Body of pancreas (tissue), 4 donors: Measurements from ENCODE around the gene SERPINA9. TPM values are rescaled to one million over a fixed set of nuclear protein-coding genes. Genes with fewer than 3 reads are reported as not detected.
"Not testable (repeated sequence)": the region's sequence is repeated elsewhere in the genome, so short reads cannot be mapped to it uniquely, and the experiment has no call there.

Experiments
- ATAC-seq: fragments of 150-250 bp; one replicate; pipeline ENCODE4 v1.9.1; 2016
- DNase-seq, 4 donors: peaks; one replicate each; pipeline ENCODE4 v3.0.0-alpha.2; 2019
- H3K27ac ChIP-seq, 4 donors: fragments of 200-600 bp; sonication (generic); 1 replicate in 3 of 4; 2 replicates in 1 of 4; pipeline versions ENCODE4 v1.5.1 to v1.6.1; 2016 to 2019; ENCODE audit warnings: mild to moderate bottlenecking in 1 of 4, mixed read lengths in 1 of 4, moderate library complexity in 1 of 4
- H3K27me3 ChIP-seq, 2 donors: fragments of 200-600 bp; sonication (generic); one replicate each; pipeline ENCODE4 v1.6.0; 2016; ENCODE audit warnings: mild to moderate bottlenecking in 1 of 2
- H3K36me3 ChIP-seq, 2 donors: fragments of 200-600 bp; sonication (generic); replicated peaks in 1 of 2; 2 replicates each; pipeline ENCODE4 v1.5.1; 2016; ENCODE audit warnings: low read depth in 2 of 2; ENCODE audit not compliant: insufficient read depth in 1 of 2
- H3K4me1 ChIP-seq: fragments of 200-600 bp; sonication (generic); one replicate; pipeline ENCODE4 v1.6.0; 2016
- H3K4me3 ChIP-seq, 2 donors: fragments of 200-600 bp; sonication (generic); 1 replicate in 1 of 2; 2 replicates in 1 of 2; pipeline ENCODE4 v1.5.1; 2016 to 2019
- H3K9me3 ChIP-seq, 3 donors: fragments of 200-600 bp; sonication (generic); 1 replicate in 2 of 3; 2 replicates in 1 of 3; pipeline ENCODE4 v1.5.1; 2016
- POLR2A ChIP-seq, 3 donors: fragments of 450-650 bp; IDR thresholded peaks; one replicate each; pipeline ENCODE4 v1.6.1; 2016; ENCODE audit warnings: antibody characterized with exemption in 3 of 3, mild to moderate bottlenecking in 2 of 3
- WGBS, 2 donors: methylation state at CpG; one replicate each; pipeline ENCODE4 v1.1.5; 2017; 5-methylcytosine and 5-hydroxymethylcytosine counted together
- intact Hi-C: fragments of 100-400 bp; cut with DNase I; formaldehyde crosslinking; loops from one replicate; pipeline ENCODE4 v1.15.1; 2023
- total RNA-seq, 2 donors: library from RNA; depleted of rRNA; stranded (reverse); fragments of >200 nt; gene quantifications; one replicate each; pipeline ENCODE4 v1.1.0, GENCODE V29; 2016
- TF ChIP-seq, protein P1 (sequence below), 7 experiments: fragments of 450-650 bp in 4 of 7; fragments of 200-600 bp in 3 of 7; sonication (generic) in 3 of 7; IDR thresholded peaks; one replicate each; pipeline ENCODE4 v1.5.1; 2016 to 2019; ENCODE audit warnings: antibody characterized with exemption in 7 of 7

SERPINA9 gene
- total RNA-seq, 2 donors from 2014 or later, result not detected

GRCh38 chr14:94515426-94515825 is 39.4 kb upstream of the SERPINA9 start:
- Histone ChIP-seq H3K36me3 (no peaks in the 10 kb centered on the region), H3K27me3 (no peaks in the 10 kb centered on the region), H3K4me3 (no peak overlapping the region), H3K27ac (no peak overlapping the region), H3K9me3 (no peaks in the 10 kb centered on the region), H3K4me1 (no peaks in the 10 kb centered on the region)
- WGBS, 2 donors, result 79 to 80% methylated on average over 4 to 9 of the region's 9 CpGs
- intact Hi-C loops, result no loop called here
- no peak for ATAC-seq
- DNase-seq, result no peak
- TF ChIP-seq POLR2A (IDR thresholded peaks at IDR 0.05), result no peak
- TF ChIP-seq, protein P1, sequence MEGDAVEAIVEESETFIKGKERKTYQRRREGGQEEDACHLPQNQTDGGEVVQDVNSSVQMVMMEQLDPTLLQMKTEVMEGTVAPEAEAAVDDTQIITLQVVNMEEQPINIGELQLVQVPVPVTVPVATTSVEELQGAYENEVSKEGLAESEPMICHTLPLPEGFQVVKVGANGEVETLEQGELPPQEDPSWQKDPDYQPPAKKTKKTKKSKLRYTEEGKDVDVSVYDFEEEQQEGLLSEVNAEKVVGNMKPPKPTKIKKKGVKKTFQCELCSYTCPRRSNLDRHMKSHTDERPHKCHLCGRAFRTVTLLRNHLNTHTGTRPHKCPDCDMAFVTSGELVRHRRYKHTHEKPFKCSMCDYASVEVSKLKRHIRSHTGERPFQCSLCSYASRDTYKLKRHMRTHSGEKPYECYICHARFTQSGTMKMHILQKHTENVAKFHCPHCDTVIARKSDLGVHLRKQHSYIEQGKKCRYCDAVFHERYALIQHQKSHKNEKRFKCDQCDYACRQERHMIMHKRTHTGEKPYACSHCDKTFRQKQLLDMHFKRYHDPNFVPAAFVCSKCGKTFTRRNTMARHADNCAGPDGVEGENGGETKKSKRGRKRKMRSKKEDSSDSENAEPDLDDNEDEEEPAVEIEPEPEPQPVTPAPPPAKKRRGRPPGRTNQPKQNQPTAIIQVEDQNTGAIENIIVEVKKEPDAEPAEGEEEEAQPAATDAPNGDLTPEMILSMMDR (IDR thresholded peaks at IDR 0.05), result no peak

DNA sequence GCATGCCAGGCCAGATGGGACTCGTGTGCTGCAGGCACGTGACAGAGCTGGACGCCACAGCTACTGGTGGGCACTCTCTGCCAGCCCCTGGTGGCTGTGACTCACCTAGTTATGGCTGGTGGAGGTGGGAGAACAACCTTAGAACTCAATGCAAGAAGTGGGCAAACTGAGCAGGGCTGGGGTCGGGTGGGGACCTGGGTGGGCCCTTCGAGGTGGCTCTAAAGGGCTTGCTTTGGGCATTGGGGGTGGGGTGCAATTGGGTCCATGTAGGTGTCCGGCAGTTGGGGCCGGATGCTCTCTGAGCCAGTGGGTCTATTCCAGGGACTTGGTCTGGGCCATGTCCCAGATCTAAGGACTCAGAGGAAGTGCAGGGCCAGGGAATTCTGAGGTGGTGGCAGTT is 38.4 kb upstream of the SERPINA9 start:
- H3K4me1 ChIP-seq, result no peaks in the 10 kb centered on the region
- TF ChIP-seq, protein P1 (IDR thresholded peaks at IDR 0.05), result no peak
- no peak for TF ChIP-seq POLR2A (IDR thresholded peaks at IDR 0.05)
- H3K27me3 ChIP-seq, result no peaks in the 10 kb centered on the region
- DNase-seq, result no peak
- no peak for ATAC-seq
- no peaks in the 10 kb centered on the region for H3K36me3 ChIP-seq
- WGBS, 2 donors, result 77% methylated on average over 5 to 7 of the region's 7 CpGs
- no peaks in the 10 kb centered on the region for H3K9me3 ChIP-seq
- H3K4me3 ChIP-seq, result no peak overlapping the region
- intact Hi-C loops, result no loop called here
- no peak overlapping the region for H3K27ac ChIP-seq

- intact Hi-C loops, ATAC-seq: not testable (repeated sequence)
Measured at GRCh38 chr14:94510481-94510880, 34.5 kb upstream of the SERPINA9 start.

GRCh38 chr14:94509356-94509755 is 33.4 kb upstream of the SERPINA9 start, which contains the start of gene SERPINA12:
Gene SERPINA12, minus strand, starts transcription at chr14:94509469. Its CDS starts 11,072 bp downstream, at chr14:94498397.
- DNase-seq (no peak), ATAC-seq (no peak)
- Histone ChIP-seq H3K4me1 (no peaks in the 10 kb centered on the region), H3K27me3 (no peaks in the 10 kb centered on the region), H3K27ac (no peak within 1 kb of the TSS), H3K9me3 (no peaks in the 10 kb centered on the region), H3K4me3 (no peak within 1 kb of the TSS), H3K36me3 (no peaks in the 10 kb centered on the region)
- intact Hi-C loops, result no loop called here
- 60 to 62% methylated on average over 3 of the region's 3 CpGs for WGBS, 2 donors
- TF ChIP-seq, protein P1 (IDR thresholded peaks at IDR 0.05), result no peak
- TF ChIP-seq POLR2A (IDR thresholded peaks at IDR 0.05), result no peak

More at GRCh38 chr14:94510481-94510880, 34.5 kb upstream of the SERPINA9 start:
- not testable (repeated sequence) for H3K27me3 ChIP-seq, H3K4me1 ChIP-seq, H3K27ac ChIP-seq, H3K4me3 ChIP-seq, H3K9me3 ChIP-seq, H3K36me3 ChIP-seq, DNase-seq
- WGBS, 2 donors, result 65 to 71% methylated on average over 2 of the region's 2 CpGs

- no peak for DNase-seq
- H3K27me3 ChIP-seq, result no peaks in the 10 kb centered on the region
- H3K36me3 ChIP-seq, result no peaks in the 10 kb centered on the region
- TF ChIP-seq, protein P1 (IDR thresholded peaks at IDR 0.05), result no peak
- no peak for TF ChIP-seq POLR2A (IDR thresholded peaks at IDR 0.05)
- no peak overlapping the region for H3K27ac ChIP-seq
- 83 to 87% methylated on average over 5 to 8 of the region's 8 CpGs for WGBS, 2 donors
- intact Hi-C loops, result no loop called here
- H3K4me1 ChIP-seq, result no peaks in the 10 kb centered on the region
- no peaks in the 10 kb centered on the region for H3K9me3 ChIP-seq
- no peak for ATAC-seq
- H3K4me3 ChIP-seq, result no peak overlapping the region
Measured at GRCh38 chr14:94505641-94506040, 29.6 kb upstream of the SERPINA9 start.
